ENCODE measurements around the gene STAT5A.

DNA sequence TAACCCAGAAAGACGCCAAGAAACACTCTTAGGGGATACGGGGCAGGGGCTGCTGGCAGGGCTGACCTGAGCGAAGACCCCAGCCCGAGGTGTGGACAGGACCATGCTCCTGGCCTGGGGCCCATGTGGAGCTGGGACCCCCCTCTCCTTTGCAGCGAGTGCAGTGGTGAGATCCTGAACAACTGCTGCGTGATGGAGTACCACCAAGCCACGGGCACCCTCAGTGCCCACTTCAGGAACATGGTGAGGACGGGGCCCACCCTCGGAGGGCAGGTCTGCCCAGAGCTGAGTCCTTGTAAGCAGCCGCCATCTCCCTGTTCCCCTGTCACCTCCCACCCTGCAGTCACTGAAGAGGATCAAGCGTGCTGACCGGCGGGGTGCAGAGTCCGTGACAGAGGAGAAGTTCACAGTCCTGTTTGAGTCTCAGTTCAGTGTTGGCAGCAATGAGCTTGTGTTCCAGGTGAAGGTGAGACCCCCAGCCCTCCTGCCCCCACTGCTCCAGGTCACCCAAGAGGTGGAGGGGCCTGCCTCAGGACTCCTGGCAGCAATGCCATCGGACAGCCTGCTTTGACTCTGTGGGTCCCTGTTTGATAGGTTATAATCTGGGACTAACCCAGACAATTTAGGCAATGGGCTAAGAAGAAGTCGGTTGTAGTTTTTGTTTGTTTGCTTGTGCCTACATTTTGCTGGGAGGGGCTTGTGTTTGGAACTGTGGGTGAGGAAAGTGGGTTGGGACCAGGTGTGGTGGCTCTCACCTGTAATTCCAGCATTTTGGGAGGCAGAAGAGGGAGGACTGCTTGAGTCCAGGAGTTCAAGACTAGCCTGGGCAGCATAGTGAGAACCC, 16.1 kb downstream of the STAT5A start:
- TF ChIP-seq, protein P1, sequence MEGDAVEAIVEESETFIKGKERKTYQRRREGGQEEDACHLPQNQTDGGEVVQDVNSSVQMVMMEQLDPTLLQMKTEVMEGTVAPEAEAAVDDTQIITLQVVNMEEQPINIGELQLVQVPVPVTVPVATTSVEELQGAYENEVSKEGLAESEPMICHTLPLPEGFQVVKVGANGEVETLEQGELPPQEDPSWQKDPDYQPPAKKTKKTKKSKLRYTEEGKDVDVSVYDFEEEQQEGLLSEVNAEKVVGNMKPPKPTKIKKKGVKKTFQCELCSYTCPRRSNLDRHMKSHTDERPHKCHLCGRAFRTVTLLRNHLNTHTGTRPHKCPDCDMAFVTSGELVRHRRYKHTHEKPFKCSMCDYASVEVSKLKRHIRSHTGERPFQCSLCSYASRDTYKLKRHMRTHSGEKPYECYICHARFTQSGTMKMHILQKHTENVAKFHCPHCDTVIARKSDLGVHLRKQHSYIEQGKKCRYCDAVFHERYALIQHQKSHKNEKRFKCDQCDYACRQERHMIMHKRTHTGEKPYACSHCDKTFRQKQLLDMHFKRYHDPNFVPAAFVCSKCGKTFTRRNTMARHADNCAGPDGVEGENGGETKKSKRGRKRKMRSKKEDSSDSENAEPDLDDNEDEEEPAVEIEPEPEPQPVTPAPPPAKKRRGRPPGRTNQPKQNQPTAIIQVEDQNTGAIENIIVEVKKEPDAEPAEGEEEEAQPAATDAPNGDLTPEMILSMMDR (IDR thresholded peaks at IDR 0.05): no peak
- no peak for TF ChIP-seq POLR2A (IDR thresholded peaks at IDR 0.05)
